GM19467 (cell line): Measurements from ENCODE around the gene SLC2A10.
"Not testable (repeated sequence)": the region's sequence is repeated elsewhere in the genome, so short reads cannot be mapped to it uniquely, and the experiment has no call there.

Experiments used
- ATAC-seq: cut with Tn5 transposase; IDR thresholded peaks from one replicate; pipeline ENCODE4 v1.9.1; 2021; ENCODE audit warnings: mild to moderate bottlenecking, moderate library complexity; ENCODE audit not compliant: unreplicated experiment

The SLC2A10 gene

DNA sequence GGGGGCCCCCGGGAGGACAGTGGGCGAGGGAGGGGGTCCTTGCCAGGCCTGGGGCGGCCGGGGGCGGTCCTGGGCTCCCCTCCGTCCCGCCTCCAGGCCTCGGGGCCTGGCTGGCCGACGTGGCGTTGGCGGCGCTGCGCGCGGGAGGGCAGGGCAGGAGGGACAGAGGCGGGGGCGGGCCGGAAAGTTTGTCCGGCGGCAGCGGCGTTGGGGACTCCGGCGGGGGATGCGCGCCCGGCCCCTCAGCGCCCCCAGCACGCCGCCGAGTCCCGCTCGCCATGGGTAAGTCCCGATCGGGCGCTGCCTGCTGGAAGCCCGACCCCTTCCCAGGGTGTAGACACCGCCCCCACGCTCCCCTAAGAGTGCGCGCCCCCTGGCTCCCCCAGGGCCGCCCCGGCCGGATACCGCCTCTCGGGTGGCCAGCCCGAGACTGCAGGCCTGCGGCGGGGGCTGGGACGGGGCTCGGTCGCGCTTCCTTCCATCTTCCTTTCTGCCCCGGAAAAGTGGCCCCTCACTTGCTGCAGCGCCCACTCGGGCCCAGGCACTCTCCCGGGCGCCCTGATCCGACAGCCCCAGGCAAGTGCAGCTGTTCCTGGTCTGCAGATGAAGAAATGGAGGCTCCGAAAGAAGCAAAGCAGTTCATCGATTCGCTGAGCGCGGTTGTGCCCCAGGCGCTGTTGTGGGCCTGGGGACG, at the start of gene SLC2A10:
Gene SLC2A10, plus strand, starts transcription at position 191 of the 694 bp plus-strand sequence. Its CDS starts 88 bp downstream, at position 279.
- no peak for ATAC-seq

GRCh38 chr20:46660487-46660886, 49.0 kb upstream of the SLC2A10 start:
- ATAC-seq = no peak

DNA sequence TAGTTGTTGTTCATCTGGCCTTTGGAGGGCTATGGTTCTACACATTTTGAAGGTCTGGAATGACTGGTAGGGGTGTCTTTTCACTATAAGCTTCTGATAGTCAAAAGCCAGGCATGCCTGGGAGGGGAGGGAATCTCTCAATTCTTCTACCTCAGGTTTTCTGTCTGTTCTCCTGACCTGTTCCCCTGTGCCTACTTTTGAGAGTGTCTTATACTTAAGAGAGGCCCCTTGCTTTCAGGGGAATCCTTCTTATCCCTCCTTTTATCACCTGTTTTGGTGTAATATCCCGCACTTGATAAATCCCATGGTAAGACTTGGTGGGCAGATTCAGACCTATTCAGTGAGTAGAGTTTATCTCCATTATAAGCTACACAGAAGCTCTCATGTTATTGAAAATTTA, 47.8 kb upstream of the SLC2A10 start:
- no peak for ATAC-seq

- no peak for ATAC-seq
Measured at GRCh38 chr20:46663531-46663930, 45.9 kb upstream of the SLC2A10 start.

- no peak for ATAC-seq
Measured at GRCh38 chr20:46665602-46666001, 43.8 kb upstream of the SLC2A10 start.

DNA sequence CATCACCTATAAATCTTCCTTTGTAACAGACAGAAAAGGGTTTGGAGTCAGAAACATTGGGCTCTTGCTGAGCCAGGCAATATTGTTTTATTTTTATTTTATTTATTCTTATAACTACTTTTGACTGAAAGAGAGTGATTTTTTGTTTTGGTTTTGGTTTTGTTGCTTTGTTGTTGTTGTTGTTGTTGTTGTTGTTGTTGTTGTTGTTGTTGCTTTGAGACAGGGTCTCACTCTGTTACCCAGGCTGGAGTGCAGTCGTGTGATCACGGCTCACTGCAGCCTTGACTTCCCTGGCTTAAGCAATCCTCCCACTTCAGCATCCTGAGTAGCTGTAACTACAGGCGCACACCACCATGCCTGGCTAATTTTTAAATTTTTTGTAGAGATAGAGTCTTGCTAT, 43.1 kb upstream of the SLC2A10 start:
- no peak for ATAC-seq

DNA sequence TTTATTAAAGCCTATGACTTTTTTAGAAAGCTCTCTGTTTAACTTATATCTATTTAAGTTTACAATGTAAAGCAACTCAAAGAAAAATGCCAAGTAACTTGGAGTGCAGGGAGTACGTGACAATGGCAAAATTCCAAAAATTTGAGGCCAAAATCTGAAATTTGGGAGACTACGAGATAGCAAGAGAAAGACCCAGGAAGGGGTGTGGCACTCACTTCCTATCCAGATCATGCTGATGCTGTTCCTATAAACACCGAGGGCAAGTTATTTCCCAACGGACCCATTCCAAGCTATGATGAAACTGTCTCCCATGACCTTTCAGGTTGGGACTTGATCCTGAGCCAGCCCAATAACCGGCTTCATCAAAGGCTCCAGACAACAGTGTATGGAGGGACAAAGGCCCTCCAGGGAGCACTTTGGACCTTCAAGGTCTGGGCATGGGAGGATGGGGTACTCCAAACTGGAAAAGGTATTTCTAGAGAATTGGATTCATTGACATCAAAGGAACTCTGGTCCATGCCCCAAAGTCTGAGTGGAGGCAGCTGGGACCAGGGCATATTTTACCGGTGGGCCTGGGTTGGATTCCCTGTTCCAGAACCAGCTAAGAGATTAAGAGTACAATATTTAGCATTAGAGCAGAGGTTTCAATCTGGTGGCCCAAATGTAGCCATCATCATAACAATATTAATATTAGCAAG, 42.5 kb upstream of the SLC2A10 start:
- ATAC-seq = no peak

GRCh38 chr20:46670228-46670584, 39.2 kb upstream of the SLC2A10 start:
- ATAC-seq = no peak

GRCh38 chr20:46670585-46671584, 38.6 kb upstream of the SLC2A10 start:
- ATAC-seq = no peak

GRCh38 chr20:46671866-46672542, 37.4 kb upstream of the SLC2A10 start:
- no peak for ATAC-seq

GRCh38 chr20:46672543-46673148, 36.8 kb upstream of the SLC2A10 start:
- ATAC-seq = no peak

GRCh38 chr20:46673394-46674252, 35.8 kb upstream of the SLC2A10 start:
- no peak for ATAC-seq

DNA sequence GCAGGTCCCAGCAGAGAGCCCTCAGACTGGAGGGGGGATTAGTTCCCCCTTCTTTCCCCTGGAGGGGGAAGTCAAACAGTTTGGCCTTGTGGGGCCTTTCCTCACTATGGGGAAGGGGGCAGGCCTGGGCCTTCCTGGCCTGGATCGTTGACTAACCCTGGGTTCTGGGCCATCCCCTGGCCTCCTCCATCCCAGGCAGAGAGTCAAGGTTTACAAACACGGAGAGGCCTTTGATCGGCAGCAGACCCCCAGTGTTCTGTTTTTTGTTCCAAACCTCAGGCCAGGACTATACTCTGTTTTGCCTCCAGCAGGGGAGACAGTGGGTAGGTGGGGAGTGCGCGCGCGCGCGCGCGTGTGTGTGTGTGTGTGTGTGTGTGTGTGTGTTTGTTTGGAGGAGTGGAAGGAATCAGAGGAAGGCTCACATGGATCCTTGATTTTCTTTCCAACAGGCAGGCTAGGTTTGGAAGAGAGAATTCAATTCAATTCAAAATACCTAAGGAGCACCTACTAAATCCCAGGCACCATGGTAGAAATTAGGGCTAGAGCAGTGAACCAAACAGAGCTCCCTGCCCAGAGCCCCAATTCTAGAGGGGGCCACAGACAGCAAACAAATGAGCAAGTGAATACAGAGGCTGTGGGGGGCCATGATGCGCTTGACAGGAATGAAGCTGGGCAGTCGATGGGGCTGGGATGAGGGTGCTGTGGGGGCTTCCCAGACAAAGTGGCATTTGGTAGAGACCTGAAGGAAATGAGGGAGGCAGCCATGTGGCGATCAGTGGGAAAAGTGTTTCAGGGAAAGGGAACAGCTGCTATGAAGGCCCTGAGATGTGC, 35.0 kb upstream of the SLC2A10 start:
- no peak for ATAC-seq

DNA sequence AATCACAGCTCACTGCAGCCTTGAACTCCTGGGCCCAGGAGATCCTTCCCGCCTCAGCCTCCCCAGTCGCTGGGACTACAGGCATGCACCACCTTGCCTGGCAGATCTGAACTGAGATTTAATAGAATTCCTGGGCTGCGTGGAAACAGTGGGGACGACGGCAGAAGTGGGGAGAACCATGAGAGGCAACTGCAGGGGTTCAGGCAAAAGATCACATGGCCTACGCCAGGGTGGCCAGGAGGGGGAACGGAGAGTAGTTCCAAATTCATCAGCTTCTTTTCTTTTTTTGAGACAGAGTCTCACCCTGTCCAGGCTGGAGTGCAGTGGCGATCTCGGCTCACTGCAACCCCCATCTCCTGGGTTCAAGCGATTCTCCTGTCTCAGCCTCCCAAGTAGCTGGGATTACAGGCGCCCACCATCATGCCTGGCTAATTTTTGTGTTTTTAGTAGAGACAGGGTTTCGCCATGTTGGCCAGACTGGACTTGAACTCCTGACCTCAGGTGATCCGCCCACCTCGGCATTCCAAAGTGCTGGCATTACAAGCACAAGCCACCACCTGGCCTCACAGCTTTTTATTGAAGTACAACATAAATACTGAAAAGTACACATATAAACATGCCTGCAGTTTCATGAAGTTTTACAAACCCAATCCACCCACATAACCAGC, 32.7 kb upstream of the SLC2A10 start:
- ATAC-seq = not testable (repeated sequence)

- no peak for ATAC-seq
Measured at GRCh38 chr20:46677608-46678007, 31.8 kb upstream of the SLC2A10 start.

DNA sequence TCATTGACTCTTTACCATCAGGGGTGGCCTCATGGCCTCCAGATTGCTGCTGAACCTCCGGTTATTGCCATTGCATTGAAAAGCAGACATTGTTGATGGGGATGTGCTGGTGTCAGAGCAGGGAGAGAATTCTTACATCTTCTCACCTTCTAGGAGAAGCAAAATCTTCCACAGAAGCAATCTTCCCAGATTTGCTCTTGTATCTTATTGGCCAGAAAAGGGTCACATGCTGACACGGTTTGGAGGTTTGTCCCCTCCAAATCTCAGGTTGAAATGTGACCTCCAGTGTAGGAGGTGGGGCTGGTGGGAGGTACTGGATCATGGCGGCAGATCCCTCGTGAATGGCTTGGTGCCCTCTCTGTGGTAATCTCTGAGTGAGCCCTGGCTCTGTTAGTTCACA, 30.9 kb upstream of the SLC2A10 start:
- no peak for ATAC-seq

DNA sequence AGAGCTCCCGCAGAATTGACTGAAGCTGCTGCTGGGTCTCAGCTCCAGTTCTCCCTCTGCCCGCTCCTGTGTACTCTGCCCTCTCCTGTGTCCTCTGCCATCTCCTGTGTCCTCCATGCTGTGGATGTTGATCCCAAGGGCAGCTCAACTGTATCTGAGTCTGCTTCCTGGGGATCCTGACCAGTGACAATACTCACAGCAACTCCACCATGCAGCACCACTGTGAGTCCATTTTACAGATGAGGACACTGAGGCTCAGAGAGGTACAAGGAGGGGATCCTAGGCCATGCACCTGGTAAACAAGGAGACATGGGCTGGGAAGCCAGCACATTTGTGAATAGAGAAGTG, 28.8 kb upstream of the SLC2A10 start:
- ATAC-seq = no peak
